ENCODE data around the gene STX16. TPM values are rescaled to one million over a fixed set of nuclear protein-coding genes. Genes with fewer than 3 reads are reported as not detected.

The STX16 gene
- total RNA-seq, 1 donor from 2014 or later, result 50.4 TPM

GRCh38 chr20:58605292-58606065 is 45.6 kb upstream of the STX16 start:
- no peak for DNase-seq (ENCODE audit: low spot score)
- Mint-ChIP-seq H3K27ac (ENCODE audit: unreplicated experiment) (no peak overlapping the region), H3K4me1 (ENCODE audit: low read depth) (peaks cover 14% of the 10 kb centered on the region), H3K36me3 (ENCODE audit: low read depth) (no peaks in the 10 kb centered on the region), H3K27me3 (ENCODE audit: low read depth) (no peaks in the 10 kb centered on the region), H3K9me3 (ENCODE audit: low read depth) (peaks cover 3% of the 10 kb centered on the region), H3K4me3 (ENCODE audit: unreplicated experiment) (no peak overlapping the region)
- no peak for TF ChIP-seq CTCF (IDR thresholded peaks at IDR 0.05)

GRCh38 chr20:58606184-58606583 is 44.9 kb upstream of the STX16 start:
- no peak for TF ChIP-seq CTCF (IDR thresholded peaks at IDR 0.05)
- no peak overlapping the region for H3K27ac Mint-ChIP-seq (ENCODE audit: unreplicated experiment)
- H3K9me3 Mint-ChIP-seq (ENCODE audit: low read depth), result peaks cover 3% of the 10 kb centered on the region
- no peaks in the 10 kb centered on the region for H3K27me3 Mint-ChIP-seq (ENCODE audit: low read depth)
- no peak overlapping the region for H3K4me3 Mint-ChIP-seq (ENCODE audit: unreplicated experiment)
- no peaks in the 10 kb centered on the region for H3K36me3 Mint-ChIP-seq (ENCODE audit: low read depth)
- H3K4me1 Mint-ChIP-seq (ENCODE audit: low read depth), result peaks cover 18% of the 10 kb centered on the region
- DNase-seq (ENCODE audit: low spot score), result no peak

- peak; percentile 79 for DNase-seq (ENCODE audit: low spot score)
- H3K27ac Mint-ChIP-seq (ENCODE audit: unreplicated experiment), result no peak overlapping the region
- peaks cover 36% of the 10 kb centered on the region for H3K4me1 Mint-ChIP-seq (ENCODE audit: low read depth)
- H3K36me3 Mint-ChIP-seq (ENCODE audit: low read depth), result no peaks in the 10 kb centered on the region
- H3K27me3 Mint-ChIP-seq (ENCODE audit: low read depth), result no peaks in the 10 kb centered on the region
- peaks cover 3% of the 10 kb centered on the region for H3K9me3 Mint-ChIP-seq (ENCODE audit: low read depth)
- H3K4me3 Mint-ChIP-seq (ENCODE audit: unreplicated experiment), result no peak overlapping the region
- no peak for TF ChIP-seq CTCF (IDR thresholded peaks at IDR 0.05)
These were observed 42.8 kb upstream of the STX16 start for GRCh38 chr20:58608096-58608840.

GRCh38 chr20:58609026-58609425 is 42.1 kb upstream of the STX16 start:
- no peaks in the 10 kb centered on the region for H3K9me3 Mint-ChIP-seq (ENCODE audit: low read depth)
- TF ChIP-seq CTCF (IDR thresholded peaks at IDR 0.05), result no peak
- DNase-seq (ENCODE audit: low spot score), result no peak
- no peaks in the 10 kb centered on the region for H3K27me3 Mint-ChIP-seq (ENCODE audit: low read depth)
- no peak overlapping the region for H3K27ac Mint-ChIP-seq (ENCODE audit: unreplicated experiment)
- H3K4me1 Mint-ChIP-seq (ENCODE audit: low read depth), result peaks cover 30% of the 10 kb centered on the region
- no peaks in the 10 kb centered on the region for H3K36me3 Mint-ChIP-seq (ENCODE audit: low read depth)
- no peak overlapping the region for H3K4me3 Mint-ChIP-seq (ENCODE audit: unreplicated experiment)

GRCh38 chr20:58610071-58610800 is 40.8 kb upstream of the STX16 start:
- H3K4me1 Mint-ChIP-seq (ENCODE audit: low read depth), result peaks cover 31% of the 10 kb centered on the region
- no peak overlapping the region for H3K27ac Mint-ChIP-seq (ENCODE audit: unreplicated experiment)
- TF ChIP-seq CTCF (IDR thresholded peaks at IDR 0.05), result no peak

More at GRCh38 chr20:58610071-58610800, 40.8 kb upstream of the STX16 start:
- no peaks in the 10 kb centered on the region for H3K27me3 Mint-ChIP-seq (ENCODE audit: low read depth)
- H3K9me3 Mint-ChIP-seq (ENCODE audit: low read depth), result no peaks in the 10 kb centered on the region
- peak; percentile 77 for DNase-seq (ENCODE audit: low spot score)
- H3K4me3 Mint-ChIP-seq (ENCODE audit: unreplicated experiment), result no peak overlapping the region
- no peaks in the 10 kb centered on the region for H3K36me3 Mint-ChIP-seq (ENCODE audit: low read depth)
